ENCODE data around the gene SHB.

DNA sequence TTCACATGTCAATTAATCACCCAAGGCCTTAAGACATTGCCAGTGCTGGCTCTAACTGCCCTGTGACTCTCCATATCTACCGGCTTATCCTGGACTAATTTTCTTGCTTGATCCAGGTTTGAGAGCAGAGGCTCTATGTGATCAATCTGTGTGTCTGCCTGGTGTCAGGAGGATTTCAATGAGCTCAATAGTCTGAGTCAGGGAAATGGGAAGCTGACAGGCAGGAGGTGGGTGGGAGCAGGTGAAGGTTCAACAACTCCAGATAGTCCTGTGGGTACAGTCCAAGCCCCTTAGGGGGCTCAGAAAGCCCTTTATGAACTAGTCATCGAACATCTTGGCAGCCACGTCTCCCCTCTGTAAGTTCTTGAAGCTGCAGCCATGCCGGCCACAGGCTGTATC, 72.2 kb downstream of the SHB start:
- TF ChIP-seq, protein P1, sequence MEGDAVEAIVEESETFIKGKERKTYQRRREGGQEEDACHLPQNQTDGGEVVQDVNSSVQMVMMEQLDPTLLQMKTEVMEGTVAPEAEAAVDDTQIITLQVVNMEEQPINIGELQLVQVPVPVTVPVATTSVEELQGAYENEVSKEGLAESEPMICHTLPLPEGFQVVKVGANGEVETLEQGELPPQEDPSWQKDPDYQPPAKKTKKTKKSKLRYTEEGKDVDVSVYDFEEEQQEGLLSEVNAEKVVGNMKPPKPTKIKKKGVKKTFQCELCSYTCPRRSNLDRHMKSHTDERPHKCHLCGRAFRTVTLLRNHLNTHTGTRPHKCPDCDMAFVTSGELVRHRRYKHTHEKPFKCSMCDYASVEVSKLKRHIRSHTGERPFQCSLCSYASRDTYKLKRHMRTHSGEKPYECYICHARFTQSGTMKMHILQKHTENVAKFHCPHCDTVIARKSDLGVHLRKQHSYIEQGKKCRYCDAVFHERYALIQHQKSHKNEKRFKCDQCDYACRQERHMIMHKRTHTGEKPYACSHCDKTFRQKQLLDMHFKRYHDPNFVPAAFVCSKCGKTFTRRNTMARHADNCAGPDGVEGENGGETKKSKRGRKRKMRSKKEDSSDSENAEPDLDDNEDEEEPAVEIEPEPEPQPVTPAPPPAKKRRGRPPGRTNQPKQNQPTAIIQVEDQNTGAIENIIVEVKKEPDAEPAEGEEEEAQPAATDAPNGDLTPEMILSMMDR (IDR thresholded peaks at IDR 0.05) = no peak
- no peak for TF ChIP-seq POLR2A (IDR thresholded peaks at IDR 0.05)

All from thyroid gland (tissue), 4 donors.